Measurements from ENCODE around the gene IGF2R.

IGF2R gene

GRCh38 chr6:160031442-160031841 lies 62.6 kb downstream of the IGF2R start:
- no peak for DNase-seq

- no peak for DNase-seq
Measured at GRCh38 chr6:160031871-160032270, 63.0 kb downstream of the IGF2R start.

GRCh38 chr6:160032538-160032937 lies 63.7 kb downstream of the IGF2R start:
- no peak for DNase-seq

GRCh38 chr6:160034036-160034930 lies 65.4 kb downstream of the IGF2R start:
- no peak for DNase-seq

- DNase-seq: no peak
Measured at GRCh38 chr6:160035241-160035640, 66.4 kb downstream of the IGF2R start.

- no peak for DNase-seq
Measured at GRCh38 chr6:160035693-160036330, 66.9 kb downstream of the IGF2R start.

- DNase-seq: no peak
Measured at GRCh38 chr6:160036331-160036695, 67.4 kb downstream of the IGF2R start.

- DNase-seq: no peak
Measured at GRCh38 chr6:160036790-160037206, 67.9 kb downstream of the IGF2R start.

GRCh38 chr6:160038479-160038878 lies 69.6 kb downstream of the IGF2R start:
- no peak for DNase-seq

- DNase-seq: no peak
Measured at GRCh38 chr6:160039441-160039840, 70.6 kb downstream of the IGF2R start.

GRCh38 chr6:160040055-160040454 lies 71.2 kb downstream of the IGF2R start:
- no peak for DNase-seq

- no peak for DNase-seq
Measured at GRCh38 chr6:160040527-160041264, 71.8 kb downstream of the IGF2R start.

GRCh38 chr6:160041608-160042007 lies 72.7 kb downstream of the IGF2R start:
- no peak for DNase-seq

- no peak for DNase-seq
Measured at GRCh38 chr6:160042014-160042773, 73.3 kb downstream of the IGF2R start.

- no peak for DNase-seq
Measured at GRCh38 chr6:160042788-160043301, 74.0 kb downstream of the IGF2R start.

- DNase-seq: no peak
Measured at GRCh38 chr6:160043784-160044183, 74.9 kb downstream of the IGF2R start.

GRCh38 chr6:160044687-160045086 lies 75.8 kb downstream of the IGF2R start:
- no peak for DNase-seq

- DNase-seq: no peak
Measured at GRCh38 chr6:160048471-160048870, 79.6 kb downstream of the IGF2R start.

- DNase-seq: no peak
Measured at GRCh38 chr6:160049346-160049745, 80.5 kb downstream of the IGF2R start.

GRCh38 chr6:160050022-160050421 lies 81.1 kb downstream of the IGF2R start:
- DNase-seq: no peak

GRCh38 chr6:160051390-160051789 lies 82.5 kb downstream of the IGF2R start:
- no peak for DNase-seq

- DNase-seq: no peak
Measured at GRCh38 chr6:160054271-160054670, 85.4 kb downstream of the IGF2R start.

GRCh38 chr6:160054913-160055312 lies 86.0 kb downstream of the IGF2R start:
- no peak for DNase-seq

All from activated CD8-positive, alpha-beta memory T cell treated with anti-CD3 and anti-CD28 coated beads, Interleukin-2, amount 50 U/mL, for 4 hours (primary cell).